ENCODE measurements around the gene ATF7IP2. TPM values are rescaled to one million over a fixed set of nuclear protein-coding genes. Genes with fewer than 3 reads are reported as not detected.

ATF7IP2 gene
- total and polyA plus RNA-seq, 9 of the 15 experiments (the other 6 are each of a cell fraction or from before 2014, with no cell fraction given): 131 to 515 (median 196) TPM

DNA sequence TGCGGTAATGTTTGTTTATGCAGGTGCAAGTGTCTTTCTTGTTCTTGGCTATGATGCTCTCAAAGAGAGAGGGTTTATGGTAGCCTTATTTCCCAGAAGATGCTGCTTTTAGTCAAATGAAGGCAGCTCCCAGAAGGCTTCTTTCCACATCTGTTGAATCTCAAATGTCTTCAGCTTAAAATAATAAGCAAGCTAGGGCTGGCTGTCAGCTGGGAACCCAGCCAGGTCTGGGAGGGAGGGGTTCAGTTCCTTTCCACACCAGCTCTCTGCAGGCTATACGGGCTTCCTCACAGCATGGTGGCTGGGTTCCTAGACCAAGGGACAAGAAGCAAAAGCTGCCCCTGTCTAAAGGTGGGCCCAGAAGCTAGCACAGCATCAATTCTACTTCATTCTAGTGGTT lies 47.4 kb upstream of the ATF7IP2 start:
- H3K9me3 ChIP-seq (replicated peaks; ENCODE audit: control insufficient read depth, insufficient read depth, low read depth, low read length): peaks cover 43% of the 10 kb centered on the region
- TF ChIP-seq NR1H2 (CRISPR knock-in tag; IDR thresholded peaks at IDR 0.05) (no peak), ZSCAN32 (CRISPR knock-in tag; IDR thresholded peaks at IDR 0.05) (no peak), ZNF583 (CRISPR knock-in tag; IDR thresholded peaks at IDR 0.05) (no peak), NR2C2 (CRISPR knock-in tag; IDR thresholded peaks at IDR 0.05) (no peak), NR2C2 (tag; IDR thresholded peaks at IDR 0.05) (no peak), GTF2A2 (tag; IDR thresholded peaks at IDR 0.05) (no peak)
- no peaks in the 10 kb centered on the region for H3K79me2 ChIP-seq (ENCODE audit: control insufficient read depth, insufficient read depth, low read length)
- ATAC-seq (no peak), FAIRE-seq (no peak), DNase-seq (ENCODE audit: extremely low read depth in 1 of 4, low spot score in 3 of 4) (no peak)
- H3K27ac ChIP-seq (ENCODE audit: extremely low read depth, low read depth, low read length): no peak overlapping the region
- H2AFZ ChIP-seq (ENCODE audit: low read depth, low read length): no peak overlapping the region
- in situ Hi-C loops (cut with MboI): no loop called here
- no peaks in the 10 kb centered on the region for H3K9me1 ChIP-seq (ENCODE audit: control insufficient read depth, insufficient read depth, low read length)
- no peak overlapping the region for H3K4me3 ChIP-seq
- ChIA-PET CTCF (ENCODE audit: low intra/inter-chr PET ratio) (no interaction called here), POLR2A (no interaction called here)
- no peaks in the 10 kb centered on the region for H3K36me3 ChIP-seq (ENCODE audit: control insufficient read depth, insufficient read depth, low read length)
- WGBS (ENCODE audit: insufficient coverage, low coverage, missing lambda C conversion rate): 80% methylated on average over 2 of the region's 2 CpGs
- BruUV-seq (replicated peaks): no TSS peak
- no peak overlapping the region for H3K4me2 ChIP-seq (ENCODE audit: insufficient read depth, low read length)
- H3K9ac ChIP-seq (ENCODE audit: insufficient read depth in 1 of 2, low read depth in 2 of 2, low read length in 2 of 2): no peak overlapping the region
- H4K20me1 ChIP-seq (replicated peaks; ENCODE audit: control insufficient read depth, insufficient read depth, low read length): no peaks in the 10 kb centered on the region
- intact Hi-C loops (cut with micrococcal nuclease): no loop called here
- no peaks in the 10 kb centered on the region for H3K27me3 ChIP-seq (ENCODE audit: control insufficient read depth in 2 of 2, insufficient read depth in 2 of 2, low read length in 2 of 2)
- H3K4me1 ChIP-seq (replicated peaks in 1 of 2; ENCODE audit: control insufficient read depth in 2 of 2, insufficient read depth in 2 of 2, low read length in 2 of 2): peaks cover 0 to 14% of the 10 kb centered on the region in 2 experiments; a peak in 3 of 5 replicates
